ENCODE results near the gene LEAP2.
"Not testable (repeated sequence)": the region's sequence is repeated elsewhere in the genome, so short reads cannot be mapped to it uniquely, and the experiment has no call there.

The LEAP2 gene

DNA sequence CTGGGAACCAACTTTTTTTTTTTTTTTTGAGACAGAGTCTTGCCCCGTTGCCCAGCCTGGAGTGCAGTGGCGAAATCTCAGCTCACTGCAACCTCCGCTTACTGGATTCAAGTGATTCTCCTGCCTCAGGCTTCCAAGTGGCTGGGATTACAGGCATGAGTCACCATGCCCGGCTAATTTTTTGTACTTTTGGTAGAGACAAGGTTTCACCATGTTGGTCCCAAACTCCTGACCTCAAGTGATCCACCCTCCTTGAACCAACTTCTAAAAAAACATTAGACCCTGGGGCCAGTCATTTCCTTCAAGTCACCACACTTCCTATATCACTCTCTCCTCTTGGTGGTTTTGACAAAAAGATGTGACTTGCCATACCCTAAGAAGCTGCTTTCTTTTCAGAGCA lies 32.2 kb upstream of the LEAP2 start:
- no peak for DNase-seq

GRCh38 chr5:132848270-132848669 lies 25.2 kb upstream of the LEAP2 start:
- no peak for DNase-seq

DNA sequence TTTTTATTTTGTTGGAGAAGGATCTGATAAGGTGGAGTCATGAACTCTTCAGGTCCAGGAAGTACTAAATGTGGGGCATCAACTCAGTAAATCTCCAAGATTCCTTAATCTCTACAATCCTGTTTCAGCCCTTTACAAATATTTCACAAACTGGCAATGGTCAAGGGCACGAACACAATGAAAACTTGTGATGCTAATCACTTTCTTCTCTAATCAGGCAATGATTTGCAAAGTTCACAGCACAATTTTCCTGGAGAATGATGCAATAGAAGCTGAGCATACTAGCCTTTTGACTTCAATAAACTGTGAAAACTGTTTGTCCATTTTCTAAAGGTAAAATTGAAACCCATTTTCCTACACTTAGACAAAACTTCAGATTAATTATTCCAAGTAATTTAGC lies 24.1 kb upstream of the LEAP2 start:
- DNase-seq = no peak

GRCh38 chr5:132850066-132850465 lies 23.4 kb upstream of the LEAP2 start:
- no peak for DNase-seq

DNA sequence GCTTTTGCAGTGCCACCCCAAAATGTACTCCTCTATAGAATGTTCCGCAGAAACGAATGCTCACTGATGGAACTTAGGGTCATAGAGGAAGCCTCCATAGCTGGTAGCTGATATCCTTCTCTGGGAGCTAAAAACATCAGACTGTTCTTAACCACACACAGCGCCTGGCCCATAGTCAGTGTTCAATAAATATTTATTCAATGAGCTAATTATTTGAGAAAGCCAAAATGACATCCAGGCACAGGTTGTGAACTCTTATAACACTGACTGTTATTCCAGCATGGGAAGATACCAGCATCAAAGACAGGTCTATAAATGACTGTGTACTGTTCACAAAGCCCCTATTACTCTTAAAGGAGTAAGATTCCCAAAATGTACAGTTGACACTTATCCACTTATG lies 20.1 kb upstream of the LEAP2 start:
- DNase-seq = no peak

GRCh38 chr5:132853790-132854189 lies 19.7 kb upstream of the LEAP2 start:
- no peak for DNase-seq

DNA sequence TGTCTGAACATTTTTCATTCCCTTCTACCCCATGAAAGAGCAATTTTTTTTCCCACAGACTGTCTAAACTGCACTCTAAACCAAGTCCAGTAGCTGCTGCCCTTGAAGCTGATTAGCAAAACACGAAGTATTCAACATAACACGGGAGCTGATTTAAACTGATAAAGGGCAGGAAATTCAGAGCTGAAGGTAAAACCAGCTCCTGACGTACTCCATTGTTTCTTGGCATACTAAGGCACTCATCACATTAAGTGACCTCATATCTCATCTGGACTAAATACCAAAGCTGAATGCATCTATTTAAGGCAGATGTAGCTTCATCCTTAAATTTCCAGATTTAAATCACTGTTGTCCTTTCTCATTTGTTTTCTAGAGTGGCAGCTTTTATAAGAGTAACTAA lies 19.2 kb upstream of the LEAP2 start:
- no peak for DNase-seq

DNA sequence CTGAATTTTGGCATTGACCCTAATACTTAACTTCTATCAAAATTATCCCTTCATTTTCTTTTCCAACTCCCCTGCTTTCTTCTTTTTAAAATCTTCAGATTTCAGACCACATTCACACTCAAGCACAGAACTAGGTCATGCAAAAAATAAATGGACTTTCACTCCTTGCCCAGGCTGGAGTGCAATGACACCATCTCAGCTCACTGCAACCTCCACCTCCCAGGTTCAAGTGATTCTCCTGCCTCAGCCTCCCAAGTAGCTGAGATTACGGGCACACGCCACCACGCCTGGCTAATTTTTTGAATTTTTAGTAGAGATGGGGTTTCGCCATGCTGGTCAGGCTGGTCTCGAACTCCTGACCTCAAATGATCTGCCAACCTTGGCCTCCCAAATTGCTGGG lies 18.5 kb upstream of the LEAP2 start:
- not testable (repeated sequence) for DNase-seq

DNA sequence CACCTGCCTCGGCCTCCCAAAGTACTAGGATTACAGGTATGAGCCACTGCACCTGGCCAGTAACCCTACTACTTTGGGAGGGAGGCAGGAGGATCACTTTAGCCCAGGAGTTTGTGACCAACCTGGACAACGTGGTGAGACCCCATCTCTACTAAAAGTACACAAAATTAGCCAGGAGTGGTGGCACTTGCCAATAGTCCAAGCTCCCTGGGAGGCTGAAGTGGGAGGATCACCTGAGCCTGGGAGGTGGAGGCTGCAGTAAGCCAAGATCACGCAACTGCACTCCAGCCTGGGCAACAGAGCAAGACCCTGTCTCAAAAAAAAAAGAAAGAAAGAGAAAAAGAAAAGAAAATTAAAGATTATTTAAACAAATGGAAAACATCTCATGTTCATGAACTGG lies 17.5 kb upstream of the LEAP2 start:
- no peak for DNase-seq

DNA sequence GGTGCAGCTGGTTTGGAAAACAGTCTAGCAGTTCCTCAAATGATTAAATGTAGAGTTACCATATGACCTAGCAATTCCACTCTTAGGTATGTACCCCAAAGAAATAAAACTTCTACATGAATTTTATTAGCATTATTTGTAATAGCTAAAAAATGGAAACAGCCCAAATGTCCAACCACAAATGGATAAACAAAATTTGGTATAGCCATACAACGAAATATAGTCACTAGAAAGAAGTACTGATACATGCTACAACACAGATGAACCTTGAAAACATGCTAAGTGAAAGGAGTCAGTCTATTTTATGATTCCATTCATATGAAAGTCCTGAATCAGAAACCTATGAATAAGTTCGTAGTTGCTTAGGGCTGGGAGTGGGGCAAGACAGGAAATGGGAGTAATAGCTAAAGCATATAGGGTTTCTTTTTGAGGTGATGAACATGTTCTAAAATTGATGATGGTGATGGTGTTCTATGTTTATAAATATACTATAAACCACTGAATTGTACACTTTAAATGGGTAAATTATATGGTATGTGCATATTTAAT lies 13.5 kb upstream of the LEAP2 start:
- DNase-seq = no peak

DNA sequence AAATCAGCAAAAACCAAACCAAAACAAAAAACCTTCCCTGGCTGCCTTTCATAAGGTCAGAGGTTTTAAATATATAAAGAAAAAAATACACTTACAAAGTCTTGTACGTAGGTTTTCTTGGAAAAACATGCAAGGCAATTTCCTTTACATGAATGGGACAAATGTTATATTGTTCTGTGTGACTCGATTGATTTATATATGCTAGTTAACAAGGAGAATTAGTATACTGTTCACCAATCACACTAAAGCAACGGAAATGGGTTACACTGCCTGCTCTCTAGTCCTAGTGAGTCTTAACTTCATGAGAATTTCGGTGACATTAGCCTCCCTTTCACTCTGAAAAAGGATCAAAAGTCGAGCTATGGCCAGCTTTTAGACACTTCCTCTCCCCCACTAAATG lies 12.7 kb upstream of the LEAP2 start:
- DNase-seq = no peak

DNA sequence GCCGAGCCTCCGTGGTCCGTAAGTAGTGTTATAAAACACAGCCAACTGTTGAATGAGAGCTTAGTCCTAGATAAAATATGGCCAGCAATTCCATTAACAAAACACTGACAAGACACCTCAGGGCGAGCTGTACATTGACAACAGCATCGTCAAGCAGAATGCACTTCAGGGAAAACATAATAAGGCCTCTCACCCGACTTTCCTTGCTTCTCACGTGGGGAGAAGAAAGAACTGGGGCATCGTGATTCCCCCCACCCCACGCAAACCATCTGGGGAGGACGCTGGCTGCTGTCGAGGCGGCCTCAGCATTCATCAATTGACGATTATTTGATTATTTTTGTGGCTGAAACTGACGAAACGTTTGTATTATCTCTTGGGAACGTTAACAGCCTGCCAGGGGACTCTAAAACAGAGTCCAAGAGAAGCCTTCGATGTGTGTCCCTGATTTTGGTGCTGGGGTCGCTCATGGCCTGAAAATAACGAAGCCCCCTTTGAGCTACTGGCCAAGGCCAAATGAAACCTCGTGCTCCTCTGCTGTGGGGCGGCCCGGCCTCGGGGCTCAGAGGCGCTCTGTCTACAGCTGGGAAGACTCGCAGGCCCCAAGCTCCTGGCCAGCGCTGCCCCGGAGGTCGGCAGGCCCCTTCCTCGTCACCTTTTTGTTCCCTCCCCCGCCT lies 7.7 kb upstream of the LEAP2 start:
- no peak for DNase-seq

DNA sequence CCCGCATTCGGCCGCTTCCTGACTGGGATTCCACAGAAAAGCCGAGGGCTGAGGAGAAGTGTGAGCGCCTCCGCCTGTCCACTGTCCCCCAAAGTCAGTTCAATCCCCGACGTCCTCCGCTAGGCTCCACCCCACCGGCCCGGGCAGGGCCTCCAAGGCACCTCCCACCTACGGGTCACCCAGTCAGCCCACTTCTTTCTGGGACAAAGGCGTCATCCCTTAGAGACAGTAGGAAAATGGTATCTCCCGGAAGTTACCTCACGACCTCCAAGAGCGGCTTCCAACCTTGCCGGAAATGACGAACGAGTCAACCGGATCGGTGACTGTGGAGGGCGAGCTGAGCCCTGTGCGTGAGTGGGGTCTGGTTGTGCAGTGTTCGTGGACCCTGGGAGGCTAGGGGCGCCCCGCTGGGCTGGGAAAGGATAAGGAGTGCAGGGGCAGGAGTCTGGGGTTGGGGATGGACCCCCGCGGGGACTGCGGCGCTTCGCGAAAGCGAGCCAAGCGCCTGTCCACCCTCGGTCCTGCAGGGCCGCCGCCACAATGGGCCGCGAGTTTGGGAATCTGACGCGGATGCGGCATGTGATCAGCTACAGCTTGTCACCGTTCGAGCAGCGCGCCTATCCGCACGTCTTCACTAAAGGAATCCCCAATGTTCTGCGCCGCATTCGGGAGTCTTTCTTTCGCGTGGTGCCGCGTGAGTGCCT lies 7.0 kb upstream of the LEAP2 start, which contains the start of the genes GDF9 and UQCRQ:
GDF9 (minus strand) TSS at position 128 of the 704 bp plus-strand sequence. CDS start 1,936 bp downstream, outside the sequence.
UQCRQ (plus strand) TSS at position 301 of the 704 bp plus-strand sequence; CDS start at position 541, 240 bp downstream.
- DNase-seq = peak; percentile 96

- DNase-seq = no peak
These were observed 6.4 kb upstream of the LEAP2 start for GRCh38 chr5:132867046-132867451.

GRCh38 chr5:132868754-132869153 lies 4.7 kb upstream of the LEAP2 start:
- no peak for DNase-seq

GRCh38 chr5:132870801-132871200 lies 2.7 kb upstream of the LEAP2 start:
- no peak for DNase-seq

GRCh38 chr5:132871459-132872284 lies 1.8 kb upstream of the LEAP2 start:
- no peak for DNase-seq

DNA sequence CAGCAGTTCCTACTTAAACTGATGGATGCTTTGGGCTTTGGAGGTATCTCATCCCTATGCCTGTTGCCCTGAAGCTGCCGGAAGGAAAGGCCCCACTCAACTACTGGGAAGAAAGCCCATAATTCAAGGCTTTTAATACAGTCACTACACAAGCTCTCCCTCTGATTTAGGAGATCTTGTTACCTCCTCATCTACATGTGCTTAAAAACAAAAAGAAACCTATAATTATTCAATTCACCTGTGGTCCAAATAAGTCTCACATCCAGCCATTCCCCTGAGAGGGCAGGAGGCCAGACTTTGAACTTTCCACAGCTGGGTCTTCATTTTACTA lies 715 bp upstream of the LEAP2 start:
- no peak for DNase-seq

DNA sequence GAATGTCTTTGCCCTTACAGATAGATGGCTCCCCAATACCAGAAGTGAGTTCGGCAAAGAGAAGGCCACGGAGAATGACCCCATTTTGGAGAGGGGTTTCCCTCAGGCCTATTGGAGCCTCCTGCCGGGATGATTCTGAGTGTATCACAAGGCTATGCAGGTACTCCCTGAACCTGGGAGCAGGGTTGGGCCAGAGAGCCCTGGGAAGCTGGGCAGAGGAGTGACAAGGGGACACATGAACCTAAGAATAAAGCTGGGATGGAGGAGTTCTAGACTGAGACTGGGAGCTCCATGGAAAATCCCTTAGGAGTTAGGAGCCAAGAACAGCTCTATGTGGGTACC lies 433 bp downstream of the LEAP2 start:
- no peak for DNase-seq

GRCh38 chr5:132876020-132876759 lies 2.7 kb downstream of the LEAP2 start:
- DNase-seq = no peak

DNA sequence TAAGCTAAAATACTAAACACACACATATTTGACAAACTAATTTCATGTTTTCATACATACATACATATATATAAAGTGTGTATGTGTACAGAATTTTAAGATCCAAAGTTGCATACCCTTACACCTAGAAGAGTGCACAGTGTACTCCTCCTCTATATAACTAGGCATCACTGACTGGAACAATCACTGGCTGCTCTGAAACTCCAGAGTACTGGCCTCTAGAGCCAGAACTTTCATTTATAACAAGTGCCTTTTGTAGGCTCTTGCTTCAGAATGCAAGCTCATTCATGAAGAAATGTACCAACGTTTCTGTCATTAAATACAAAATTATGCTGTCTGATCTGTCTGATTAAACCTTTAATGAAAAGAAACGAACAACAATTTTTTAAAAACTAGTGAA lies 4.0 kb downstream of the LEAP2 start:
- DNase-seq = no peak

DNA sequence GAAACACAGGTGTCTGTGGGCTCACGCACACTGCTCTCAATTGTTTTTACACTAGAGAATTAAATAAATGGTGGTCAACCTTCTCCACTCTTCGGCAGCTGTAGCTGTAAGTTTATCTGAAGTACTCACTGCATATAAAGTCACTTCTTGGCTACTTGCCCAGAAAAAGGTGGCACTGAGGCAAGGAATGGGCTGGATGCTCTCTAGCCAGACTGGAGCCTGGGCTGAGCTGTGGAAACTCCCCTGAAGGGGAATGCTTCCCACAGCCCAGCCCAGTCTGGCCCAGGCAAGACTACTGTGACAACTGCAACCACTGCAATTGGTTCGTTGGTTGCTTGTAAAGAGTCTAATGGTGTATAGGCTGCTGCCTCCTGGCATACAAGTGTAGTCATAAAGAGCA lies 4.5 kb downstream of the LEAP2 start:
- no peak for DNase-seq

DNA sequence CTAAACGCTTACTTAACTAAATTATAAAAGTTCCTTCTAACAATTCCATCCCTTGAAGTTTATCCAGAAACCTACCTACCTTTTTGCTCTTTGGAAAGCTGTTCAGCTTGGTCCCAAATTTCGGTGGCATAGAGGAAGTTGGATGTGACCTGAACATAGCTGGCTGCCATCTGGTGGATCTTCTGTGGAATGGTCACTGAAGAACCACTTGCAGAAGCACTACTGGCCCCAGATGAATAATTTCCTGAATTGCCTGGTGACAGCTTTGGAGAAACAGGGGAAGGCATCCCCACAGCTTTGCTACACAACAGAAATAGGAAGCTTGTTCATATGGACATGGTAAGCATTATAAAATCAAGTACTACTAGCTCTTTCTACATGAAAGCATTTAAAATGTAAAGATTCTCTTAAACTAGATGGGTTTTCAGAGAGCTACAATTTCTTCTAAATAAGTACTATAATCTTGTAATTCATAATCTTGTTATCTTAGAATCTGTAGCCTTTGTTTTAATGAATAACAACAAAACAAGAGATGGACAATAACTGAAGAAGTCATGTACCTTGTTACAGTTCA lies 9.9 kb downstream of the LEAP2 start:
- DNase-seq = peak; percentile 65

Measured in GDM1 (cell line).